Esophagus squamous epithelium (tissue), 5 donors: ENCODE results near the gene CAPN1. TPM values are rescaled to one million over a fixed set of nuclear protein-coding genes. Genes with fewer than 3 reads are reported as not detected.

Experiments
- DNase-seq: peaks from one replicate; lab custom pipeline; 2025; lab: John Stamatoyannopoulos, UW
- H3K27ac ChIP-seq, 4 donors: fragments of 200-600 bp; sonication (generic); one replicate each; pipeline ENCODE4 v1.5.1; 2016 to 2019; ENCODE audit warnings: mild to moderate bottlenecking in 1 of 4
- H3K27me3 ChIP-seq, 4 donors: fragments of 200-600 bp; sonication (generic); 1 replicate in 3 of 4; 2 replicates in 1 of 4; pipeline versions ENCODE4 v1.5.1 to v1.6.0; 2017 to 2021; ENCODE audit warnings: antibody characterized with exemption in 1 of 4
- H3K36me3 ChIP-seq, 3 donors: fragments of 200-600 bp; sonication (generic); one replicate each; pipeline ENCODE4 v1.5.1; 2016 to 2019
- H3K4me1 ChIP-seq, 3 donors: fragments of 200-600 bp; sonication (generic); one replicate each; pipeline ENCODE4 v1.5.1; 2017 to 2019
- H3K4me3 ChIP-seq, 4 donors: fragments of 200-600 bp; sonication (generic); 1 replicate in 3 of 4; 2 replicates in 1 of 4; pipeline ENCODE4 v1.5.1; 2016 to 2019; ENCODE audit warnings: mild to moderate bottlenecking in 2 of 4, moderate library complexity in 1 of 4
- H3K9me3 ChIP-seq, 3 donors: fragments of 200-600 bp; sonication (generic); one replicate each; pipeline ENCODE4 v1.5.1; 2016 to 2019
- CTCF ChIP-seq, 6 experiments: fragments of 450-650 bp in 4 of 6; fragments of 200-600 bp in 2 of 6; sonication (generic) in 2 of 6; IDR thresholded peaks; one replicate each; pipeline ENCODE4 v1.5.1; 2016 to 2019; ENCODE audit warnings: antibody characterized with exemption in 6 of 6, mild to moderate bottlenecking in 4 of 6, moderate library complexity in 4 of 6
- POLR2A ChIP-seq, 4 donors: fragments of 450-650 bp; IDR thresholded peaks; one replicate each; pipeline ENCODE4 v1.6.1; 2017; ENCODE audit warnings: antibody characterized with exemption in 4 of 4, mild to moderate bottlenecking in 4 of 4, moderate library complexity in 3 of 4
- WGBS, 2 donors: methylation state at CpG; one replicate each; pipeline ENCODE4 v1.1.5; 2018; 5-methylcytosine and 5-hydroxymethylcytosine counted together
- intact Hi-C: fragments of 100-400 bp; cut with DNase I; formaldehyde crosslinking; loops from one replicate; pipeline ENCODE4 v1.15.0; 2022
- total RNA-seq, 4 donors: library from RNA; depleted of rRNA; stranded (reverse); fragments of >200 nt; gene quantifications; one replicate each; pipeline ENCODE4 v1.1.0, GENCODE V29; 2016
- donor health status: DM: yes; HTN: yes; CAD: no.

Gene CAPN1
- total RNA-seq, 4 donors from 2014 or later, result 225 to 696 (median 354) TPM

GRCh38 chr11:65188486-65188885 is 6.8 kb downstream of the CAPN1 start:
- H3K27ac ChIP-seq, result no peak overlapping the region
- 86 to 96% methylated on average over 4 to 15 of the region's 18 CpGs for WGBS, 2 donors
- no peak overlapping the region for H3K4me3 ChIP-seq
- peaks cover 8 to 57% (median 11%) of the 10 kb centered on the region in 3 donors for H3K4me1 ChIP-seq
- no peak for TF ChIP-seq POLR2A (IDR thresholded peaks at IDR 0.05)
- no peak for TF ChIP-seq CTCF (IDR thresholded peaks at IDR 0.05)
- intact Hi-C loops, result no loop called here
- no peaks in the 10 kb centered on the region for H3K9me3 ChIP-seq
- H3K36me3 ChIP-seq, result peaks cover 36 to 98% (median 43%) of the 10 kb centered on the region in 3 donors
- H3K27me3 ChIP-seq, result no peaks in the 10 kb centered on the region
- no peak for DNase-seq

GRCh38 chr11:65189191-65189590 is 7.5 kb downstream of the CAPN1 start:
- Histone ChIP-seq H3K9me3 (no peaks in the 10 kb centered on the region), H3K4me1 (peaks cover 5 to 50% (median 9%) of the 10 kb centered on the region in 3 donors), H3K4me3 (no peak overlapping the region), H3K27me3 (no peaks in the 10 kb centered on the region), H3K27ac (no peak overlapping the region), H3K36me3 (peaks cover 36 to 100% (median 43%) of the 10 kb centered on the region in 3 donors)
- WGBS, 2 donors, result 87% methylated on average over 8 to 10 of the region's 10 CpGs
- TF ChIP-seq CTCF (IDR thresholded peaks at IDR 0.05) (no peak), POLR2A (IDR thresholded peaks at IDR 0.05) (no peak)
- intact Hi-C loops, result no loop called here
- DNase-seq, result no peak

GRCh38 chr11:65194564-65194963 is 12.8 kb downstream of the CAPN1 start:
- H3K27me3 ChIP-seq, result no peaks in the 10 kb centered on the region
- WGBS, 2 donors, result 86 to 93% methylated on average over 2 of the region's 2 CpGs
- H3K27ac ChIP-seq, result no peak overlapping the region
- peaks cover 7 to 100% (median 31%) of the 10 kb centered on the region in 3 donors for H3K36me3 ChIP-seq
- no peak for DNase-seq
- no peak overlapping the region for H3K4me3 ChIP-seq
- no peaks in the 10 kb centered on the region for H3K9me3 ChIP-seq
- peaks cover 0 to 19% (median 0%) of the 10 kb centered on the region in 3 donors for H3K4me1 ChIP-seq
- intact Hi-C loops, result no loop called here
- TF ChIP-seq CTCF (IDR thresholded peaks at IDR 0.05), result no peak
- no peak for TF ChIP-seq POLR2A (IDR thresholded peaks at IDR 0.05)

GRCh38 chr11:65204143-65204542 is 22.4 kb downstream of the CAPN1 start:
- no peak overlapping the region for H3K27ac ChIP-seq
- WGBS, 2 donors, result 95 to 98% methylated on average over 11 to 15 of the region's 15 CpGs
- no peaks in the 10 kb centered on the region for H3K9me3 ChIP-seq
- TF ChIP-seq POLR2A (IDR thresholded peaks at IDR 0.05), result no peak
- TF ChIP-seq CTCF (IDR thresholded peaks at IDR 0.05), result no peak
- H3K36me3 ChIP-seq, result peaks cover 49 to 100% (median 69%) of the 10 kb centered on the region in 3 donors
- no peaks in the 10 kb centered on the region for H3K4me1 ChIP-seq
- H3K27me3 ChIP-seq, result no peaks in the 10 kb centered on the region
- no peak for DNase-seq
- no peak overlapping the region for H3K4me3 ChIP-seq
- intact Hi-C loops, result loop anchor here (10.0 kb wide), 1 partner anchor 51 kb away; no protein-coding TSS in a partner anchor

- Histone ChIP-seq H3K27me3 (no peaks in the 10 kb centered on the region), H3K36me3 (peaks cover 57 to 100% (median 72%) of the 10 kb centered on the region in 3 donors), H3K9me3 (no peaks in the 10 kb centered on the region), H3K4me3 (no peak overlapping the region), H3K4me1 (no peaks in the 10 kb centered on the region), H3K27ac (no peak overlapping the region)
- DNase-seq, result no peak
- intact Hi-C loops, result loop anchor here (10.0 kb wide), 1 partner anchor 50 kb away; no protein-coding TSS in a partner anchor
- WGBS, 2 donors, result 79 to 92% methylated on average over 2 to 11 of the region's 38 CpGs
- TF ChIP-seq POLR2A (IDR thresholded peaks at IDR 0.05) (no peak), CTCF (IDR thresholded peaks at IDR 0.05) (peak; percentile 67 to 85 (median 82))
Observed at GRCh38 chr11:65204646-65205601, 23.2 kb downstream of the CAPN1 start.
